NCI-H1417 treated with DMSO at 0.1 percent for 48 hours (cell line): ENCODE data around the gene CGB3.

Experiments
- DNase-seq: peaks from one replicate; lab custom pipeline; 2025; lab: John Stamatoyannopoulos, UW

CGB3 gene

DNA sequence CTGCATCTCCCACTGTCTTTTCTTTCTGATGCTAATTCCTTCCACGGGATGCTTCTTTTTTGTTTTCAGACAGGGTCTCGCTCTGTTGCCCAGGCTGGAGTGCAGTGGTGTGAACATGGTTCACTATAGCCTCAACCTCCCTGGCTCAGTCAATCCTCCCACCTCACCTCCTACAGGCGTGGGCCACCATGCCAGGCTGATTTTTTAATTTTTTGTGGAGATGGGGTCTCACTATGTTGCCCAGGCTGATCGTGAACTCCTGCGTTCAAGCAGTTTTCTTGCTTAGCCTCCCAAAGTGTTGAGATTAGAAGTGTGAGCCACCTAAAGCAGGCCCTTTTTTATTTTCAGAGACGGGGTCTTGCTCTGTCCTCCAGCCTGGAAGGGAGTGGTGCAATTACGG, 35.8 kb downstream of the CGB3 start:
- DNase-seq = no peak

DNA sequence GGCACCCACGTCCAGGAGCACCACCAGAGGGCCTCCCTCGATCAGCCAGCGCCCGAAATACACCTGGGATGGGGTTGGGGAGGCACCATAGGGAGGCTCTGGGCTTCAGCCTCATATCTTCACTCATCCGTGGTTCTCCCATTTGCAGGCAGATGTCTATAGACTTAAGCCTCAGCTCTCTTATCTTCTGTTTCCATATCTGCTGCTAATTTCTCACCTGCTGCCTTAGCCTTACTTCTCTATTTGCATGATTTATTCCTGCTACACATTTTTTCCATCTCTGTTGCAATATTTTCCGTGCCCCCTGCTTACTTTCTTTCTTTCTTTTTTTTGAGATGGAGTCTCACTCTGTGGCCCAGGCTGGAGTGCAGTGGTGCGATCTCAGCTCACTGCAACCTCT, 36.8 kb downstream of the CGB3 start:
- no peak for DNase-seq

DNA sequence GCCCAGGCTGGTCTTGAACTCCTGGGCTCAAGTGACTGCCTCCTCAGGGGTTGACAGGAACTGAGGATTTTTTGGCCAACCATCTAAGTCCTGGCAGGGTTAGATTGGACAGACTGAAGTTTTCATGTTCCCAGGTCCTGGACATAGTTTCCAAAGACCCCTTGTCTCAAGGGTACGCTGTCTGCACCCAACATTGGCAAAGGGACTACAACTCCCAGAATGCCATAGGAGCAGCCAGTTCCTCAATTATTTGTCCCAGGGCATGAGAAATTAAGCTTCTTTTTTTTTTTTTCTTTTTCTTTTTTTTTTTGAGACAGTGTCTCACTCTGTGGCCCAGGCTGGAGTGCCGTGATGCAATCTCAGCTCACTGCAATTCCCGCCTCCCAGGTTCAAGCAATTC, 37.9 kb downstream of the CGB3 start:
- no peak for DNase-seq

DNA sequence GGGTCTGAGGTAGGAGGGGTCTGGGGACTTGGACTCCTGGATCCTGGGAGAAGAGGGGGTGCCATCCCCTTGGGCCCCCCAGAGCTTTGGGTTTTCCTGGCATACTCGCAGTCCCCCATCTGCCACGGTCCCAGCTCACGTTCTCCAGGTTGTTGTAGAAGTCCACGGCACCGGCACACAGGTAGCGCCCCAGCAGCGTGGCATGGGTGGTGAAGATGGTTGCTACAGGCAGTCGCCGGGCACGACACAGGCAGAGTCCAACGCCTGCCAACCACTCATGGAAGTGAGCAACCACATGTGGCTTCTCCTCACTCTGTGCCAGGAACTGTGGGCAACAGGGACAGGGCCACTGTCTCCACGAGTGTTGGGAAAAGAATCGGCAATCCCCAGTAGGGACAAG, 38.4 kb downstream of the CGB3 start:
- DNase-seq = no peak

DNA sequence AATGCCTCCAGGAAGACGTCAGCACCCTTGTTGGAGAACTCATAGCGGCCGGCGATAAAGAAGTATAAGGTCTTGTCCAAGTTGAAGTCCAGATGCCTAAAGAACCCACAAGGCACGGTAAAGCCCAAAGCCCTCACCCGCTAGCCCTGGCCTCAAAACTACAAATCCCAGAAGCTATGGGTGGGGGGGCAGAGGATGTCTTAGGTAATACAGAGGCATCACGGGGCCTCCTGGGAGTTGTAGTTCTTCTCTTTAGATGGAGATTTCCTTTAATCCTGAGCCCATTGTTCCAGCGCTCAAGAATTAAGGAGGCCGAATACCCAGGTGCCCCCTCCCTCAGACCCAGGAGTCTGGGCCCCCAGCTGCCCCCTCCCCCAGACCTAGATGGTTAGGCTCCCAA, 41.9 kb downstream of the CGB3 start:
- DNase-seq = no peak

DNA sequence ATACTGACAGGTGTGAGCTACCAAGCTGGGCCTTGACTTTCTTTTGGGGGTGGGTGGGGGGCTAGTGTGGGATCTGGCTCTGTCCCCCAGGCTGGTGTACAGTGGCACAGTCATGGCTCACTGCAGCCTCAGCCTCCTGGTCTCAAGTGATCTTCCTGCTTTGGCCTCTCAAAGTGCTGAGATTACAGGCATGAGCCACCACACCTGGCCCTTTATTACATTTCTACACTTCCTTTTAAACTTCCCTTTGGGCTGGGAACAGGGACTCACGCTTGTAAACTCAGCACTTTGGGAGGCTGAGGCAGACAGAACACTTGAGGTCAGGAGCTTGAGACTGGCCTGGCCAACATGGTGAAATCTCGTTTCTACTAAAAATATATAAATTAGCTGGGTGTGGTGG, 47.1 kb downstream of the CGB3 start:
- no peak for DNase-seq

DNA sequence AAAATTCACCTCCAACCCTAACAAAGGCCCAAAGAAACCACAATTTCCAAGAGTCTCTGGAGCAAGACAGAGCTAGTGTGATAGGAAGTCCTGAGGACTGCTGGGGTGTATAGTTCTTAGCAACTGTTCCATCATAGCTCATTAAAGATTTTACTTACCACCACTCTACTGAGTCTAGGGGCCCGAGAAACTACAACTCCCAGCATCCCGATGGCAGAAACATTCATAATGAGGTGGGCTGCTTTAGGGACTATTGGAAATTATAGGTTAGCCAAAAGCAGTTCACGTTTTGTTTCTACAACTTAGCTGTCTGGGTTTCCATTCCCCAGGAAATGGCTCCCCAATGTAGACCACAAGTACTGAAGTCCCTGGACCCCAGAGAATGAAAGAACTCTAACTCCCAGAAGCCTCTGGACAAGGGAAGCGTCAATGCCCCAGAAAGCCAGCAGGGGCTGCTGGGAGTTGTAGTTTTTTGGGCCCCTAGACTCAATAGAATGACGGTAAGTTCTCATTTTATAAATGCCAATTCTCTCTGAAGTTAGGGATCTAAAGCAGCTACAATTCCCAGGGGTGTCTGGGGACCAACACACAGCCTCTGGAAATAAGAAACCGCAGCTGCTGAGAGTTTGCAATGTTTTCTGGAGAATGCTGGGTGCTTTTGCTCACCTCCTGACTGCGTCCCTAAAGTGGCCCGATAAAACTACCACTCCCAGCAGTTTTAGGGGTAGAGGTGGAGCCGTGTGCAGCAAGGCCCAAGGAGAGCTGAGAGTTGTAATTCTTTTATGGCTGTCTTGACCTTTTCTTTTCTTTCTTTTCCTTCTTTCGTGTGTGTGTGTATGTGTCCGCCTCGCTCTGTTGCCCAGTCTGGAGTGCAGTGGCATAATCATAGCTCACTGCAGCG, 47.9 kb downstream of the CGB3 start:
- DNase-seq = no peak
